Activated naive CD8-positive, alpha-beta T cell treated with anti-CD3 and anti-CD28 coated beads for 36 hours (primary cell): ENCODE results near the gene SWSAP1. TPM values are rescaled to one million over a fixed set of nuclear protein-coding genes. Genes with fewer than 3 reads are reported as not detected.
A peak's percentile ranks its signal among the peaks of the same experiment; 100 is the strongest.
"Not testable (repeated sequence)": the region's sequence is repeated elsewhere in the genome, so short reads cannot be mapped to it uniquely, and the experiment has no call there.

Experiments
- DNase-seq: peaks from one replicate; pipeline ENCODE4 v3.0.0; 2021
- H3K27ac Mint-ChIP-seq: one replicate; pipeline ENCODE4 v1.8.0; 2022; ENCODE audit warnings: mild to moderate bottlenecking, moderate library complexity, mixed read lengths
- H3K27me3 Mint-ChIP-seq: one replicate; pipeline ENCODE4 v1.8.0; 2022; ENCODE audit warnings: mild to moderate bottlenecking, mixed read lengths
- H3K36me3 Mint-ChIP-seq: one replicate; pipeline ENCODE4 v1.8.0; 2021; ENCODE audit warnings: mild to moderate bottlenecking, mixed read lengths
- H3K4me1 Mint-ChIP-seq: one replicate; pipeline ENCODE4 v1.8.0; 2021; ENCODE audit warnings: mixed read lengths
- H3K4me3 Mint-ChIP-seq: one replicate; pipeline ENCODE4 v1.8.0; 2022; ENCODE audit warnings: mild to moderate bottlenecking, moderate library complexity, mixed read lengths
- H3K9me3 Mint-ChIP-seq: one replicate; pipeline ENCODE4 v1.8.0; 2022; ENCODE audit warnings: mixed read lengths
- total RNA-seq, 2 experiments: library from RNA; stranded (reverse); gene quantifications; one replicate each; pipeline ENCODE4 v1.2.3, GENCODE V29; 2021

SWSAP1 gene
- total RNA-seq, 2 experiments from 2014 or later: 2.1 to 2.2 TPM

DNA sequence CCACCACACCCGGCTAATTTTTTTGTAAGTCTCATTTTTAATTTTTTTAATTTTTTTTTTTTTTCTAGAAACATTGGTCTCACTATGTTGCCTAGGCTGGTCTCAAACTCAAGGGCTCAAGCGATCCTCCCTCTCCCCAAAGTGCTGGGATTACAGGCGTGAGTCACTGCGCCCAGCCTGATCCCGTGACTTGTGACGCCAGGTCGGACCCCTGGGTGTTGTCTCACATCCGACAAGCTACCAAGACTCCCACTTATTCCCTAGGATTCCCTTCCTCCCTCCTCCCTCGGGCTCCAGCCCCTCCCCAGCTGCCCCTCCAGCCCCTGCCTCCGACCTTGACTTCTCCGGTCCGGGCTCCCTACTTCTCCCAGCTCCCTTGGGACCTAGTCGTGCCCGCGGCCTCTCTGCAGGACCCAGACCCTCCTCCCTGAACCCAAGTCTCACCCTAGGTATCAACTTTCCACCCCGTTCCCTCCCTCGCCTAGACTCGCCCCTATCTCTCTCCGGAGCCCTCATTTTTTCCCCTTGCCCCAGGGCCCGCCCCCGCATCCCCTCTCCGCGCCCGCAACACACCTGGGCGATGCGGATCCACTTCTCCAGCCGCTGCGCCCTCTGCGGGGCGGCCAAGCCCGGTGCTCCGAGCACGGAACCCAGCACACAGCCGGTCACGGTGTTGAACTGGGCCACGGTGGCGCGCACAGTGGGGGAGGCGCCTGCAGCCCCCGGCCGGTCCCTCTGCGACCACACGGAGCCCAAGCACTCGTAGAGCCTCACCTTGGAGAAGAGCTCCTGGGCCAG is 31.6 kb downstream of the SWSAP1 start:
- Mint-ChIP-seq H3K9me3 (no peaks in the 10 kb centered on the region), H3K27ac (no peak overlapping the region), H3K4me3 (no peak overlapping the region), H3K4me1 (no peaks in the 10 kb centered on the region), H3K27me3 (peaks cover 25% of the 10 kb centered on the region), H3K36me3 (no peaks in the 10 kb centered on the region)
- DNase-seq: peak; percentile 68

DNA sequence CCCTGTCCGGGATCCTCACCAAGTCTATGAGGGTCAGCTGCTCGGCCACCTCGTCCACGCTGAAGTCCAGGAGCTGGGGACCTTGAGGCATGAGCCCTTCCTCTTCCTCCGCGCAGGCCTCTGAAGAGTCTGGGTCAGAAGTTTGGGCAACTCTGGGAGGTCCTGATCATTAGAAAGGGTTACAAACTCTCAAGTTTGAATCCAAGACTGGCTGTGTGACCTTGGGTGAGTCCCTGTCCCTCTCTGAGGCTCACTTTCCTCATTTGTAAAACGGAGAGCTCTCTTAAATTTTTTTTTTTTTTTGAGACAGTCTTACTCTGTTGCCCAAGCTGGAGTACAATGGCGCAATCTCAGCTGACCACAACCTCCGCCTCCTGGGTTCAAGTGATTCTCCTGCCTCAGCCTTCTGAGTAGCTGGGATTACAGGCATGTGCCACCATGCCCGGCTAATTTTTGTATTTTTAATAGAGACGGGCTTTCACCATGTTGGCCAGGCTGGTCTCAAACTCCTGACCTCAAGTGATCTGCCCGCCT is 32.3 kb downstream of the SWSAP1 start:
- not testable (repeated sequence) for H3K4me3 Mint-ChIP-seq, H3K4me1 Mint-ChIP-seq, H3K9me3 Mint-ChIP-seq, H3K27ac Mint-ChIP-seq, DNase-seq, H3K36me3 Mint-ChIP-seq
- H3K27me3 Mint-ChIP-seq: peaks cover 25% of the 10 kb centered on the region

DNA sequence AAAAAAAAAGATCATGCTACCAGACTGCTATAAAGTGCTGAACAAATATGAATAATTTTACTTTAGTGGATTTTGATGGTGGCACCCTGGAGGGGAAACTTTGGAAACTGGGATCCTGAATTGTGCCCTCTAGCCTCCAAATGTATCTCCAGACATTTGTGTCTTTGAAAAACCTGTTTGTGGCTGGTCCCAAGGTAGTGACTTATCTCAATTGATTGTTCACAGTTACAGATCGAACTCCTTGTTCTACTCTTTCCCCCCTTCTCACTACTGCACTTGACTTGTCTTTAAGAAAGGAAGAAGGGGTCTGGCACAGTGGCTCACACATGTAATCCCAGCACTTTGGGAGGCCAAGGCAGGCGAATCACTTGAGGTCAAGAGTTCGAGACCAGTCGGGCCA is 34.1 kb downstream of the SWSAP1 start:
- Mint-ChIP-seq H3K27me3 (peaks cover 25% of the 10 kb centered on the region), H3K27ac (no peak overlapping the region), H3K9me3 (no peaks in the 10 kb centered on the region), H3K4me1 (no peaks in the 10 kb centered on the region), H3K36me3 (no peaks in the 10 kb centered on the region), H3K4me3 (no peak overlapping the region)
- DNase-seq: no peak

DNA sequence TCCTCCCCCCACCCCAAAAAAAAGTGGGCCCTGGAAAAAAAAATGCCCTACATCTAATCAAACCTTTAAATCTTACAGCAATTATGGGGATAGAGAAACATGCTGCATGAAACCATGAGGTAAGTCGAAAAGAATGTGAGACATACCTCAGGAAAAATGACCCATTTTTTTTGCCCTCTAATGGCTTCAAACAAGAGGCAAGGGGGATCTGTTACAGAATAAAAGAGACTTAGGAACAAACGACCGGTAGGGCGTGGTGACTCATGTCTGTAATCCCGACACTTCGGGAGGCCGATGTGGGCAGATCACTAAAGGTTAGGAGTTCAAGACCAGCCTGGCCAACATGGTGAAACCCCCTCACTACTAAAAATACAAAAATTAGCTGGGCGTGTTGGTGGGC is 36.2 kb downstream of the SWSAP1 start:
- Mint-ChIP-seq H3K27me3 (peaks cover 25% of the 10 kb centered on the region), H3K4me3 (no peak overlapping the region), H3K36me3 (no peaks in the 10 kb centered on the region), H3K9me3 (no peaks in the 10 kb centered on the region), H3K27ac (no peak overlapping the region), H3K4me1 (no peaks in the 10 kb centered on the region)
- no peak for DNase-seq

DNA sequence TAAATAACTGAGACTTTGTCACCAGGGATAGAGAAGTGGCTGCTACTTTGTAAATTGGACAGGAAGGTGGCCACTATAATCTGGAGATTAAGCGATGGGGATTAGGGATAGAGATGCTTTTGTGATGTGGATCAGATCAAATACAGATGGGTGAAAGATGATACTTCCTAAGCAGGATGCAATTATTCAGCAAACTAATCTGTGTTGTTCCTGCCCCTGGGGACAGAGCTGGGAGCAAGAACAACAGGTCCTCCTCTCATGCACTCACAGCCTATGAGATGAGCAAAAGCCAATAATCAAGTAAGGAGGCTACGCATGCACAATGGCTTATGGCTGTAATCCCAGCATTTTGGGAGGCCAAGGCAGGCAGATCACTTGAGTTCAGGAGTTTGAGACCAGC is 40.1 kb downstream of the SWSAP1 start:
- Mint-ChIP-seq H3K4me3 (no peak overlapping the region), H3K36me3 (no peaks in the 10 kb centered on the region), H3K27me3 (peaks cover 31% of the 10 kb centered on the region), H3K27ac (no peak overlapping the region), H3K9me3 (no peaks in the 10 kb centered on the region), H3K4me1 (peaks cover 4% of the 10 kb centered on the region)
- no peak for DNase-seq

DNA sequence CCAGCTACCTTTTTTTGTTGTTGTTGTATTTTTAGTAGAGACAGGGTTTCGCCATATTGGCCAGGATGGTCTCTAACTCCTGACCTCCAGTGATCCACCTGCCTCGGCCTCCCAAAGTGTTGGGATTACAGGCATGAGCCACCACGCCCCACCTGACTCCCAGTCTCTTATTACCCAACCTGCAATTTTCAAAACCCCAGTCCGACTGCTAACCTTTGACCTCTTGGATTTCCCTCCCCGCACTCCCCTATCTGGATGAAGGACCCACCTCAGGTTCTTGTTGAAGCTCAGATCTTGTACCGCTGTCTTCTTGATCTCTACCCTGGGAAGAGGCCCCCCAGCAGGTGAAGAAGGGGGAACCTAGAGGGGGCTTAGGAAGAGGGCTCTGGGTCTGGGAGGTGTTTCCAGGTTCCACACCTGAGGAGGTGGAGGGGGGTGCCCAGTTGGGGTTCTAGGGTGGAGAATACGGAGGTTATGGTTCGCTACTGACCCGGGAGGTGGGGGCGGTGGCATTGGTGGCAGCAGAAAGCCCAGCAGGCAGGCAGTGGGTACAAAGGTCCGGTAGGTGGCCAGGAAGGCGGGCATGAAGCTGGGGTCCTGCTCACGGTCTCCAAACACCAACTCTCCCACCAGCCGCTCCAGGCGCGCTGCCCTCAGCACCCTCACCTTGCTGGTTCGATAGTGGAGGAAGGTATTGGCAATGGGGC is 42.0 kb downstream of the SWSAP1 start:
- no peak overlapping the region for H3K27ac Mint-ChIP-seq
- peaks cover 15% of the 10 kb centered on the region for H3K4me1 Mint-ChIP-seq
- peaks cover 51% of the 10 kb centered on the region for H3K27me3 Mint-ChIP-seq
- H3K4me3 Mint-ChIP-seq: no peak overlapping the region
- H3K9me3 Mint-ChIP-seq: no peaks in the 10 kb centered on the region
- H3K36me3 Mint-ChIP-seq: no peaks in the 10 kb centered on the region
- DNase-seq: no peak

DNA sequence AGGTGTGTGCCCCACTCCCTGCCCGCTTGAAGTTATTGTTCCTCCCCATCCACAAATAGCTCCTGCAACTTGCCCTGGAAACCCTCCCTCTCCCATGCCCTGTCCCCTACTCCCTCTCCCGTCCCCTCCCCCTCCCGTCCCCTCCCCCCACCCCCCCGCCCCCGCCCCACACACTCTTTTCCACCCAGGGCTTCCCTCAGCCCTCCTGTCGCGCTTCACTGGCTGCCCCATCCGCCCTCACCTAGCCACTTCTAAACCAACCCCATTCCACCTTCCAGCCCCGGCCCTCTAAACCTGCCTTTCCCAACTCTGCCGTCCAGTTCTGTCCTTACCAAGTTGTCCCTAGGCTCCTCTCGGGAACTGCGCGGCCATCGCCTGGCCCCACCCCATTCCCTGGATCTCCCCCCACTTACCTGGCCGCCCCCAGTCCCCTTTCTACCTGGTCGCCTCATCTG is 43.7 kb downstream of the SWSAP1 start:
- no peak overlapping the region for H3K4me3 Mint-ChIP-seq
- H3K27me3 Mint-ChIP-seq: peaks cover 67% of the 10 kb centered on the region
- DNase-seq: no peak
- no peaks in the 10 kb centered on the region for H3K9me3 Mint-ChIP-seq
- H3K4me1 Mint-ChIP-seq: peaks cover 23% of the 10 kb centered on the region
- no peaks in the 10 kb centered on the region for H3K36me3 Mint-ChIP-seq
- no peak overlapping the region for H3K27ac Mint-ChIP-seq

DNA sequence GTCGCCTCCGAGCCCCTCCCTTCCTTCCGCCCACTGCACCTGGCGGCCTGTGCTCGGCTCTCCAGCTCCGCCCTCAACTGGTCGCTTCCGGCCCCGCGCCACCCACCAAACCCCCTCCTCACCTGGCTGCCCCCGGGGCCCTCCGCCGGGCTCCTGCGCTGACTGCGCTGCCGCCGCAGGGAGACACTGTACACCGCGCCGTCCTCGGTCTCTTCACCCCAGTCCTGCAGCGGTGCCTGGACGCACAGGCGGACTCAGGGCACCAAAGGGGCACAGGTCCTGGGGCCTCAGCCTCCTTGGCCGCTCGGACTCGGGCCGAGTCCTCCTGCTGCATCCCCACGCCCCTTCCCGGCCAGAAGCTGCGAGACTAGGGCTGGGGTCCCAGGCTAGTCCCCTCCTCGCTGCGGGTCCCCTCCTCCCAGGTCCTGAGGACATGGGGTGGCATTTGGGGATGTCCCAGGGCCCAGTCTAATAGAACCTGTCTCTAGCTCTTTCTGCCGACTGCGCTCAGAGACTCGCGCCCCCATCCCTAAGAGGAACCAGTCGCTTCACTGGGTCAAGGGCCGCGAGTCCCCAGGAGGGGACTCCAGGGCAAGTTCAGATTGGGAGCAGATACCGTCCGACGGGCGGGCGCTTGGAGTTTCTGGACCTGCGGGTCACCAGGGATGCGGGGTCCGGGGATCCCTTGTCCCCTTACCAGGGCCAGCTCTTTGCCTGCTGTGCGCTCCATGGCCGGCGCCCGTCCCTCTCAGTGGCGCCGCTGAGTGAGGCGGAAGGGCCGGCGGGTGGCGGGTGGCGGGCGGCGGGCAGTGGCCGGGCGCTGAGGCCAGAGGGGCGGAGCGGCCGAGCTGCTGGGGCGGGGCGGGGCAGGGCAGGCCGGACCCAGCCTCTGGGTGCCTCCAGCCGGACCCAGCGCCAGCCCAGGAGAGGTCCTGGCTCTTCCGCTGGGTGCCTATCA is 44.4 kb downstream of the SWSAP1 start, which contains the start of gene RGL3:
Gene RGL3 (minus strand): TSS at position 766 of the 958 bp plus-strand sequence. CDS start 36 bp downstream, at position 730.
- Mint-ChIP-seq H3K27me3 (peaks cover 74% of the 10 kb centered on the region), H3K4me3 (peak within 1 kb of the TSS; percentile 29), H3K9me3 (no peaks in the 10 kb centered on the region), H3K36me3 (no peaks in the 10 kb centered on the region), H3K27ac (no peak within 1 kb of the TSS), H3K4me1 (peaks cover 27% of the 10 kb centered on the region)
- no peak for DNase-seq

DNA sequence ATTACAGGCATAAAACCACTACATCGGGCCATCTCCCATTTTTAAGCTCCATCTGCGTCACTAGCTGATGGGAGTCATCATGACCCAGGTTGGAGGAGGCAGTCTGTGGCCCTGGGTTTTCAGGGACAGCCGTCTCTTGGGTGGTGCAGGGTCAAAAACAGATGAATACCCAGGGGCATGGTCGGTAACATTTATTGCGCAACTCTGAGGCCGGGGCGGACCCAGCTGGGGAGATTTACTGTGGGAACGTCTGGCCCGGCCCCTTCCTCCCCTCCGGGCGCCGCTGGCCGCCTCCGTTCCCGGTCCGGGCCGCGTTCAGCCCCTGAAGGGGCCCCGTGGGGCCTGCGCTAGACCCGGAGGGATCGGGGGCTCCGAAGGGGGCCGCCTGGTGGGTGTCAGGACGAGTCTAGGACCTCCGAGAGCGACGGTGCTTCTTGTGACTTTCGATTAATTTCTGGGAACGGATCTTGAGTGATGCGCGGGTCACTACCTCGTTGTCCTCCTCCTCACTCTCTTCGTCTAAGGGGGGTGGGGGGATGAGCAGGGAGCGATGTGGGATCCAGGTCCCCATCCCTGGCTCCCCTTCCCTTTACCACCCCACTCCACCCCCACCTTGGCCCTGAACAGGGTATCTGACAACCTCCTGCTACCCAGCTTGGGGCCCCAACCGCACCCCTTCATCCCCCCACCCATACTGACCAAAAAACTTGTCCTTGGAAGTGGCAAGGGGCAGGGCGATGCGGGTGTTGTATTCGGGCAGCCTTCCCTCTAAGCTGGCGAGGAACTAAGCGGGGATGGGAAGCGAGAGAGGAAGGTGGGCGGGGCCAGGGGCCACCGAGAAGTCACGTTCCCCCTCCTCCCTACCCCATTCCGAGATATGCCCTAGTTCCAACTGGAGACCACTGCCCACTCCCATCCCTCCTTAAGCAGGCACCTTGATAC is 46.2 kb downstream of the SWSAP1 start:
- Mint-ChIP-seq H3K27me3 (peaks cover 79% of the 10 kb centered on the region), H3K9me3 (no peaks in the 10 kb centered on the region), H3K36me3 (no peaks in the 10 kb centered on the region), H3K4me3 (peak overlapping the region; percentile 42), H3K27ac (no peak overlapping the region), H3K4me1 (peaks cover 27% of the 10 kb centered on the region)
- DNase-seq: no peak

DNA sequence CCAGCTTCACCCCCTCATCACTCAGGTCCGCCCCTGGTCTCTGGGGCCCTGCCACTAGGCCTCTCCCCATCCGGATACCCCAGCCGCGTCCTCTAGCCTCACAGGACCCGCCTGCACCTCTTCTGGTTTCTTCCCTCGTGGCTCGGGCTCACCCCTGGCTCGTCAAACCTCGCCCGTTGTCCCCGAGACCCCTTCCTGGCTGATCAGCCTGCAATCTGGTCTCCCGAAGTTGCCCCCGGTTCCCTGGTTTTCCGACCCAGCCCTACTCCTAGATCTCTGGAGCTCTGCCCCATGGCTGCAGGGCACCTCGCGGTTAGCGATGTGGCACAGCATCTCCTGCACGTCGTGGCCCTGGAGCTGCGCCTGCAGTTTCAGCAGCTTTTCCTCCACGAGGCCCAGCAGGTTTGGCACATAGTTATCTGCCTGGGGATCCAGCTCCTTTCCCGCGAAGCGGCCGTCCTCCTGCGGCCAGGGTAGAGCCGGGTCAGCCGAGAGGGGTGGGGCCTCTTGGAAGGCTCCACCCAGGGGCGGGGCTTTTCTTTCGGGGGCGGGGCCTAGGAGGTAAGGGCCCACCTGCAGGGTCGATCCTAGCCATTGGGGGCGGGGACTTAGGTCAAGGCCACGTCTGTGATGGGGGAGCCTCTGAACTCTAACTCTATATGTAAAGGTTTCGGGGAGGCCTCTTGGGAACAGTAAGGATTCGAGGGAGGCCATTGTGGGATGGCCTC is 47.1 kb downstream of the SWSAP1 start:
- Mint-ChIP-seq H3K27me3 (peaks cover 75% of the 10 kb centered on the region), H3K36me3 (no peaks in the 10 kb centered on the region), H3K4me1 (peaks cover 27% of the 10 kb centered on the region), H3K9me3 (no peaks in the 10 kb centered on the region), H3K27ac (no peak overlapping the region), H3K4me3 (peak overlapping the region; percentile 50)
- DNase-seq: peak; percentile 43

DNA sequence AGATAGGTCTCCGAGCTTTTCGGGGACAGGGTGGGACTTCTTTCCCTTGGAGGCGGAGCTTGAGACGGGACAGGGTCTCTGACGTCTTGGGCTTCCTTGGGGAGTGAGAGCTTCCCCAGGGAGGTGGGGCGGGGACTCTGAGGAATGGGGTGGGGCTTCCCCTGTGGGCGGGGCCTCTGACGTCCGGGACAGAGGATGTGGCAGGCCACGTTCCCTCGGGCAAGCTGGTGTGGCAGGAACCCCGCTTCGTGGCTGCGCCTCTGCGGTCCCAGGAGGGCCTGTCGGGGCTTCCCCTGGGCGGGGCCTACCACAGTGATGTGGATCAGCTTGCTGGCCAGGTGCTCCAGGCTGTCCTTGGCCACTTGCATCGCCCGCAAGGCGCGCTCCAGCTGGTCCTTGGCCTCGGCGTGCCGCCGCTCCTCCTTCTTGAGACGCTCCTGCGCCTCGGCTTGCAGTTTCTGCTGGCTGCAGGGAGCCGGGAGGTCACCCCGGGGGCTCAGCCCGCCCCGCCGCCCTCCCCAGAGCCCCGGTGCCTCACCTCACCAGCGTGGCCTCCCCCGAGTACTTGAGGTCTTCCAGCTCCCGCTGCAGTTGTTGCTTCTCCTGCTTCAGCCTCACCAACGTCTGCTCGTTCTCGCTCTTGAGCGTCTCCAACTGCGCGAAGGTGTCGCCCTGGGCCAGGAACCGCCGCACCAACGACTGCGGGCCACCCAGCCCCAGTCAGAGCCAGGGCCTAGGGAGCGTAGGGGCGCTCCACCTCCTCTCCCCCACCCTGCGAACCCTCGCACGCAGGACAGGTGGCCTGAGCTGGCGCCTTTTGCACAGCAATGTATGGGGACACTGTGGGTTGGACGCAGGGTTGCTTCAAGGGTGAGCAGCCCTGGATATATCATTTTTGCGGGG is 47.9 kb downstream of the SWSAP1 start:
- H3K36me3 Mint-ChIP-seq: no peaks in the 10 kb centered on the region
- peaks cover 71% of the 10 kb centered on the region for H3K27me3 Mint-ChIP-seq
- peaks cover 27% of the 10 kb centered on the region for H3K4me1 Mint-ChIP-seq
- H3K27ac Mint-ChIP-seq: no peak overlapping the region
- no peaks in the 10 kb centered on the region for H3K9me3 Mint-ChIP-seq
- peak; percentile 74 for DNase-seq
- peak overlapping the region; percentile 53 for H3K4me3 Mint-ChIP-seq

DNA sequence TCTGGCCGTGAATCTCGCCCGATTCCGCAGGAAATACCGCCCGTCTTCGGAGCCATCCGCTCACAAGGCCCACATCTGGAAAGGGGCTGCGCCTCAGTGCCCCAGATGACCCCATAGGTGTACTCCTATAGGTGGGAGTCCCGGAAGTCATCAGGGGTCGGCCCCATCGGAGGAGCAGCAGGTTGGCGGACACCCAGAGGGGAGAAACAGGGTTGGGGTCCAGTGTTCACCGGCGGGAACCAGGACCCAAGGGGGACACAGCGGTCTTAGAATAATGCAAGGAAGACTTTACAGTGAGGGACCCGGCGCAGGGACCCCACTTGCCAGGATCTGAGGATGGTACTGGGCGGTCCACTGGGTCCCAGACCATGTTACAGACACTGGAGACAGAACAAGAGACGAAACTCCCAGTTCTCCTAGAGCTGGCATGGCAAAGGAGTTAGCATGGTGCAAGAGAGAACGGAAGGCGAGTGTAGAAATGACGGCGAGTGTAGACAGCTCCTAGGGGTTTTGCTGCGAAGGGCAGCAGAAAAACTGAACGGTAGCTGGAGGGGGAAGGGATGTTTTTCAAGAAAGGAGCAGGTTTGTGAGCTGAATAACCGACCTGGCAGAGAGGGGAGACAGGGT is 48.8 kb downstream of the SWSAP1 start:
- no peak for DNase-seq
- peaks cover 27% of the 10 kb centered on the region for H3K4me1 Mint-ChIP-seq
- no peaks in the 10 kb centered on the region for H3K36me3 Mint-ChIP-seq
- no peak overlapping the region for H3K27ac Mint-ChIP-seq
- H3K4me3 Mint-ChIP-seq: no peak overlapping the region
- H3K9me3 Mint-ChIP-seq: no peaks in the 10 kb centered on the region
- H3K27me3 Mint-ChIP-seq: peaks cover 63% of the 10 kb centered on the region
